ENCODE results near the gene SPON2.

The SPON2 gene

GRCh38 chr4:1183985-1184773 is 11.8 kb upstream of the SPON2 start:
- DNase-seq, result no peak
- TF ChIP-seq CTCF (IDR thresholded peaks at IDR 0.05), result no peak

GRCh38 chr4:1182313-1182712 is 9.9 kb upstream of the SPON2 start:
- no peak for TF ChIP-seq CTCF (IDR thresholded peaks at IDR 0.05)

More at GRCh38 chr4:1183985-1184773, 11.8 kb upstream of the SPON2 start:
- peaks cover 45% of the 10 kb centered on the region for H3K9me3 Mint-ChIP-seq
- H3K4me3 Mint-ChIP-seq, result no peak overlapping the region
- peaks cover 2% of the 10 kb centered on the region for H3K4me1 Mint-ChIP-seq
- no peak overlapping the region for H3K27ac Mint-ChIP-seq
- peaks cover 81% of the 10 kb centered on the region for H3K27me3 Mint-ChIP-seq (ENCODE audit: low read depth, poor library complexity)
- no peaks in the 10 kb centered on the region for H3K36me3 Mint-ChIP-seq (ENCODE audit: low read depth)

GRCh38 chr4:1180663-1181062 is 8.3 kb upstream of the SPON2 start:
- no peak for TF ChIP-seq CTCF (IDR thresholded peaks at IDR 0.05)
- Mint-ChIP-seq H3K4me3 (no peak overlapping the region), H3K36me3 (ENCODE audit: low read depth) (no peaks in the 10 kb centered on the region), H3K4me1 (peaks cover 12% of the 10 kb centered on the region), H3K27ac (no peak overlapping the region), H3K27me3 (ENCODE audit: low read depth, poor library complexity) (peaks cover 68% of the 10 kb centered on the region), H3K9me3 (peaks cover 47% of the 10 kb centered on the region)
- DNase-seq, result no peak

More at GRCh38 chr4:1182313-1182712, 9.9 kb upstream of the SPON2 start:
- no peak for DNase-seq
- Mint-ChIP-seq H3K4me3 (no peak overlapping the region), H3K36me3 (ENCODE audit: low read depth) (no peaks in the 10 kb centered on the region), H3K27ac (no peak overlapping the region), H3K9me3 (peaks cover 47% of the 10 kb centered on the region), H3K27me3 (ENCODE audit: low read depth, poor library complexity) (peaks cover 71% of the 10 kb centered on the region), H3K4me1 (peaks cover 6% of the 10 kb centered on the region)

- Mint-ChIP-seq H3K4me3 (no peak overlapping the region), H3K27ac (no peak overlapping the region), H3K27me3 (ENCODE audit: low read depth, poor library complexity) (peaks cover 65% of the 10 kb centered on the region), H3K36me3 (ENCODE audit: low read depth) (no peaks in the 10 kb centered on the region), H3K4me1 (peaks cover 12% of the 10 kb centered on the region), H3K9me3 (peaks cover 47% of the 10 kb centered on the region)
- no peak for DNase-seq
- no peak for TF ChIP-seq CTCF (IDR thresholded peaks at IDR 0.05)
Measured at GRCh38 chr4:1179976-1180375, 7.6 kb upstream of the SPON2 start.

GRCh38 chr4:1179089-1179441 is 6.7 kb upstream of the SPON2 start:
- peaks cover 12% of the 10 kb centered on the region for H3K4me1 Mint-ChIP-seq
- H3K36me3 Mint-ChIP-seq (ENCODE audit: low read depth), result no peaks in the 10 kb centered on the region
- no peak overlapping the region for H3K4me3 Mint-ChIP-seq
- H3K9me3 Mint-ChIP-seq, result peaks cover 47% of the 10 kb centered on the region
- no peak overlapping the region for H3K27ac Mint-ChIP-seq
- DNase-seq, result no peak
- H3K27me3 Mint-ChIP-seq (ENCODE audit: low read depth, poor library complexity), result peaks cover 64% of the 10 kb centered on the region
- no peak for TF ChIP-seq CTCF (IDR thresholded peaks at IDR 0.05)
